ENCODE data around the gene FOXP4. TPM values are rescaled to one million over a fixed set of nuclear protein-coding genes. Genes with fewer than 3 reads are reported as not detected.

FOXP4 gene
- total RNA-seq, 1 donor = 3.3 TPM

DNA sequence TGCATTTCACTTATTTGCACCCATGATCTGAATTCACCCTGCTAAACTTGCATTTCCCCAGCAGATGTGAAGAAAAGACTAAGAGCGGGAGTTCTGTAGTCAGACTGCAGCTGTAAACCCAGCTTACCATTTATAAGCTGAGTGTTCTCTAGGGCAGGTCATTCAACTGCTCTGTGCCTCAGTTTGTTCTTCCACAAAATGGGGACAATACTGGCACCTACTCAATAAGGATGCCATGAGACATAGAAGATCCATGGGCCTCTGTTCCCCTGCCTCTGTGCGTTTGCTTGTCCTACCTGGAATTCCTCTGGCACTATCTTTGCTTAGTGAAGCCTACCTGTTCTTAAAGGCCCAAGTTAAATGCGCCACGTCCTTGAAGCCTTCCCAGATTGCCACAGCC is 79.8 kb downstream of the FOXP4 start:
- DNase-seq (ENCODE audit: insufficient read length, low spot score, missing footprints) = no peak
- Histone ChIP-seq H3K36me3 (ENCODE audit: insufficient read depth, low read length) (no peaks in the 10 kb centered on the region), H3K9me3 (ENCODE audit: low read depth, low read length) (no peaks in the 10 kb centered on the region), H3K4me2 (ENCODE audit: insufficient read depth, low read length) (no peak overlapping the region), H3K4me1 (ENCODE audit: insufficient read depth, low read length) (no peaks in the 10 kb centered on the region), H3K79me2 (ENCODE audit: insufficient read depth, low read length) (no peaks in the 10 kb centered on the region), H3K27ac (ENCODE audit: low read depth, low read length) (no peak overlapping the region), H4K20me1 (ENCODE audit: insufficient read depth, low read length) (no peaks in the 10 kb centered on the region), H3K27me3 (ENCODE audit: insufficient read depth, low read length) (peaks cover 3% of the 10 kb centered on the region), H3K4me3 (ENCODE audit: insufficient read depth, low read length) (no peak overlapping the region), H2AFZ (ENCODE audit: low read length) (no peak overlapping the region)
- TF ChIP-seq, protein P1, sequence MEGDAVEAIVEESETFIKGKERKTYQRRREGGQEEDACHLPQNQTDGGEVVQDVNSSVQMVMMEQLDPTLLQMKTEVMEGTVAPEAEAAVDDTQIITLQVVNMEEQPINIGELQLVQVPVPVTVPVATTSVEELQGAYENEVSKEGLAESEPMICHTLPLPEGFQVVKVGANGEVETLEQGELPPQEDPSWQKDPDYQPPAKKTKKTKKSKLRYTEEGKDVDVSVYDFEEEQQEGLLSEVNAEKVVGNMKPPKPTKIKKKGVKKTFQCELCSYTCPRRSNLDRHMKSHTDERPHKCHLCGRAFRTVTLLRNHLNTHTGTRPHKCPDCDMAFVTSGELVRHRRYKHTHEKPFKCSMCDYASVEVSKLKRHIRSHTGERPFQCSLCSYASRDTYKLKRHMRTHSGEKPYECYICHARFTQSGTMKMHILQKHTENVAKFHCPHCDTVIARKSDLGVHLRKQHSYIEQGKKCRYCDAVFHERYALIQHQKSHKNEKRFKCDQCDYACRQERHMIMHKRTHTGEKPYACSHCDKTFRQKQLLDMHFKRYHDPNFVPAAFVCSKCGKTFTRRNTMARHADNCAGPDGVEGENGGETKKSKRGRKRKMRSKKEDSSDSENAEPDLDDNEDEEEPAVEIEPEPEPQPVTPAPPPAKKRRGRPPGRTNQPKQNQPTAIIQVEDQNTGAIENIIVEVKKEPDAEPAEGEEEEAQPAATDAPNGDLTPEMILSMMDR (IDR thresholded peaks at IDR 0.05; ENCODE audit: extremely low read depth, low read depth, low read length) = no peak

DNA sequence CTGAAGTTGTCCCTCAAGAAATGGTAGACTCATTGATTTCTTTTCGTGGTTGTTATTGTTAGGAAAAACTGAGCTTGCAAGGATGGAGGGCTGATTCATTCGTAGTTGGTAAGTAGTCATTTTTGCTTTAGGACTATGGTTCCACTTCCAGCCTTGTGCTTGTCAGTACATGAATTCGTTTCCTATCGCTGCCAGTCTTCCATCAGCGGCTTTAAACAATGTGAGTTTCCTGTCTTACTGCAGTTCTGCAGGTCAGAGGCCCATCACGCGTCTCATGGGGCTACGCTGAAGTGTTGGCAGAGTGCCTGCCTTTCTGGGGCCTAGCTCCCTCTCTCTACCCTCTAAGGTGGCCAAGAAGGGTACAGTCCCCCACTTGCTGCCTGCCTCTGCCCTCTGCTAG is 80.7 kb downstream of the FOXP4 start:
- no peak overlapping the region for H3K4me2 ChIP-seq (ENCODE audit: insufficient read depth, low read length)

DNA sequence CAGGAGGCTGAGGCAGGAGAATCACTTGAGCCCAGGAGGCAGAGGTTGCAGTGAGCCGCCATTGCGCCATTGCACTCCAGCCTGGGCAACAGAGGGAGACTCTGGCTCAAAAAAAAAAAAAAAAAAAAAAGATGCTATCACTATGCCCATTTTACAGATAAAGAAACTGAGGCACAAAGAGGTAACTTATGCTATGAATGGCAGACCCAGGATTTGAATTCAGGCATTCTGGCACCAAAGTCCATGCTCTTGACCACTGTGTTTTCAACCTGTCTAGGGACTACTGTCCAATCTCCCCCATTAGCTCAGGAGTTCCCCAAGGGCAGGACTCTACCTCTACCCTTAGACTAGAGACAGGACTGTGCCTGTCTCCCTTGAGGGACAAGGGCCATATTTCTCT is 82.9 kb downstream of the FOXP4 start:
- TF ChIP-seq, protein P1 (IDR thresholded peaks at IDR 0.05; ENCODE audit: extremely low read depth, low read depth, low read length) = no peak
- no peaks in the 10 kb centered on the region for H3K9me3 ChIP-seq (ENCODE audit: low read depth, low read length)
- no peak overlapping the region for H2AFZ ChIP-seq (ENCODE audit: low read length)
- no peak overlapping the region for H3K4me2 ChIP-seq (ENCODE audit: insufficient read depth, low read length)
- no peaks in the 10 kb centered on the region for H3K4me1 ChIP-seq (ENCODE audit: insufficient read depth, low read length)
- no peak overlapping the region for H3K27ac ChIP-seq (ENCODE audit: low read depth, low read length)
- H3K27me3 ChIP-seq (ENCODE audit: insufficient read depth, low read length) = peaks cover 8% of the 10 kb centered on the region
- H3K79me2 ChIP-seq (ENCODE audit: insufficient read depth, low read length) = no peaks in the 10 kb centered on the region
- no peak overlapping the region for H3K4me3 ChIP-seq (ENCODE audit: insufficient read depth, low read length)
- no peak for DNase-seq (ENCODE audit: insufficient read length, low spot score, missing footprints)
- no peaks in the 10 kb centered on the region for H4K20me1 ChIP-seq (ENCODE audit: insufficient read depth, low read length)
- H3K36me3 ChIP-seq (ENCODE audit: insufficient read depth, low read length) = no peaks in the 10 kb centered on the region

More for the DNA sequence above, 80.7 kb downstream of the FOXP4 start:
- Histone ChIP-seq H3K4me1 (ENCODE audit: insufficient read depth, low read length) (no peaks in the 10 kb centered on the region), H3K27me3 (ENCODE audit: insufficient read depth, low read length) (peaks cover 6% of the 10 kb centered on the region), H2AFZ (ENCODE audit: low read length) (no peak overlapping the region), H3K4me3 (ENCODE audit: insufficient read depth, low read length) (no peak overlapping the region), H3K79me2 (ENCODE audit: insufficient read depth, low read length) (no peaks in the 10 kb centered on the region), H3K27ac (ENCODE audit: low read depth, low read length) (no peak overlapping the region), H3K9me3 (ENCODE audit: low read depth, low read length) (no peaks in the 10 kb centered on the region), H4K20me1 (ENCODE audit: insufficient read depth, low read length) (no peaks in the 10 kb centered on the region), H3K36me3 (ENCODE audit: insufficient read depth, low read length) (no peaks in the 10 kb centered on the region)
- DNase-seq (ENCODE audit: insufficient read length, low spot score, missing footprints) = no peak
- TF ChIP-seq, protein P1 (IDR thresholded peaks at IDR 0.05; ENCODE audit: extremely low read depth, low read depth, low read length) = no peak

DNA sequence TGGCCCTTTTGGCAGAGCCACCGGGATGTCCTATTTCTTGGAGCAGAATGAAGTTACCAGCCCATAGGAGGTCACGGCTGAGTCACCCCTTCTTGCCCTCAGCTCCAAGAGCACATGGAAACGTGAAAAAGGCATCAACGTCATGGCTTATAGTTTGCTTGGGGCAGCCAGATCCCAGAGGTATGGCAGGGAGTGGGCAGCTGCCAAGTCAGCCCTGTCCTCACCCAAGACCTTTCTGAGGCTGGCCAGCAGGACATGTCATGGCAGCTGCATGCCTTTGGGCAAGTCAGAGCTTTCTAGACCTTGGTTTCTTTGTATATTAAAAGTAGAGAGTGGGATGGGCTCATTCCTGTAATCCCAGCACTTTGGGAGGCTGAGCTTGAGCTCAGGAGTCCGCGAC is 83.9 kb downstream of the FOXP4 start:
- Histone ChIP-seq H3K36me3 (ENCODE audit: insufficient read depth, low read length) (no peaks in the 10 kb centered on the region), H3K27me3 (ENCODE audit: insufficient read depth, low read length) (peaks cover 17% of the 10 kb centered on the region), H3K4me2 (ENCODE audit: insufficient read depth, low read length) (no peak overlapping the region), H2AFZ (ENCODE audit: low read length) (no peak overlapping the region), H3K27ac (ENCODE audit: low read depth, low read length) (no peak overlapping the region), H3K4me3 (ENCODE audit: insufficient read depth, low read length) (no peak overlapping the region), H3K9me3 (ENCODE audit: low read depth, low read length) (no peaks in the 10 kb centered on the region), H4K20me1 (ENCODE audit: insufficient read depth, low read length) (no peaks in the 10 kb centered on the region), H3K4me1 (ENCODE audit: insufficient read depth, low read length) (no peaks in the 10 kb centered on the region), H3K79me2 (ENCODE audit: insufficient read depth, low read length) (no peaks in the 10 kb centered on the region)
- no peak for DNase-seq (ENCODE audit: insufficient read length, low spot score, missing footprints)
- TF ChIP-seq, protein P1 (IDR thresholded peaks at IDR 0.05; ENCODE audit: extremely low read depth, low read depth, low read length) = no peak
